SK-N-SH treated with all-trans-retinoic acid at 6 μM for 48 hours (cell line): ENCODE data around the gene SPOCK1.

Experiments used
- ATAC-seq: fragments of 200-7000 bp; cut with Tn5 transposase; 3 replicates; pipeline ENCODE4 v1.9.1; 2020; ENCODE audit warnings: mild to moderate bottlenecking, moderate library complexity
- ARNTL ChIP-seq: fragments of 450-650 bp; formaldehyde crosslinking; IDR thresholded peaks from 2 replicates; pipeline ENCODE4 v1.5.0; 2020; ENCODE audit warnings: low read depth, mild to moderate bottlenecking, moderate library complexity, borderline replicate concordance
- BACH2 ChIP-seq: fragments of 250-450 bp; sonication (Bioruptor Pico); IDR thresholded peaks from 2 replicates; pipeline ENCODE4 v1.9.0; 2021; ENCODE audit warnings: mild to moderate bottlenecking, borderline replicate concordance
- CSDC2 ChIP-seq: fragments of 250-450 bp; sonication (Bioruptor Pico); IDR thresholded peaks from 2 replicates; pipeline ENCODE4 v1.5.0; 2020; ENCODE audit warnings: mild to moderate bottlenecking, moderate library complexity
- ESRRG ChIP-seq: fragments of 250-450 bp; sonication (Bioruptor Pico); IDR thresholded peaks from 2 replicates; pipeline ENCODE4 v1.6.1; 2021; ENCODE audit warnings: mild to moderate bottlenecking
- GLIS3 ChIP-seq: fragments of 250-450 bp; sonication (Bioruptor Pico); IDR thresholded peaks from 2 replicates; pipeline ENCODE4 v1.5.0; 2020; ENCODE audit warnings: mild to moderate bottlenecking, moderate library complexity
- ISL1 ChIP-seq: fragments of 250-450 bp; sonication (Bioruptor Pico); IDR thresholded peaks from 2 replicates; pipeline ENCODE4 v2.1.2; 2022; ENCODE audit warnings: mild to moderate bottlenecking, moderate library complexity
- PPARA ChIP-seq: fragments of 250-450 bp; sonication (Bioruptor Pico); IDR thresholded peaks from 2 replicates; pipeline ENCODE4 v1.5.0; 2020; ENCODE audit warnings: mild to moderate bottlenecking, borderline replicate concordance
- RARB ChIP-seq: fragments of 250-450 bp; sonication (Bioruptor Pico); IDR thresholded peaks from 2 replicates; pipeline ENCODE4 v1.8.0; 2021; ENCODE audit warnings: mild to moderate bottlenecking, moderate library complexity
- SNAI2 ChIP-seq: fragments of 250-450 bp; sonication (Bioruptor Pico); IDR thresholded peaks from 2 replicates; pipeline ENCODE4 v1.5.0; 2020; ENCODE audit warnings: mild to moderate bottlenecking, moderate library complexity
- TCF4 ChIP-seq: fragments of 250-450 bp; sonication (Bioruptor Pico); IDR thresholded peaks from 2 replicates; pipeline ENCODE4 v1.8.0; 2021; ENCODE audit warnings: mild to moderate bottlenecking, moderate library complexity, borderline replicate concordance
- TOX ChIP-seq: fragments of 250-450 bp; sonication (Bioruptor Pico); IDR thresholded peaks from 2 replicates; pipeline ENCODE4 v1.8.0; 2021; ENCODE audit warnings: mild to moderate bottlenecking, moderate library complexity, borderline replicate concordance
- ZC3H10 ChIP-seq: fragments of 250-450 bp; sonication (Bioruptor Pico); IDR thresholded peaks from 2 replicates; pipeline ENCODE4 v1.5.1; 2021; ENCODE audit warnings: mild to moderate bottlenecking, moderate library complexity
- ZFP3 ChIP-seq: fragments of 250-450 bp; sonication (Bioruptor Pico); IDR thresholded peaks from 2 replicates; pipeline ENCODE4 v1.5.0; 2020; ENCODE audit warnings: mild to moderate bottlenecking, moderate library complexity
- ZFP30 ChIP-seq: fragments of 450-650 bp; formaldehyde crosslinking; IDR thresholded peaks from 2 replicates; pipeline ENCODE4 v1.5.0; 2022; ENCODE audit warnings: mild to moderate bottlenecking, moderate library complexity
- ZNF70 ChIP-seq: fragments of 450-650 bp; formaldehyde crosslinking; IDR thresholded peaks from 2 replicates; pipeline ENCODE4 v1.5.0; 2020; ENCODE audit warnings: mild to moderate bottlenecking, moderate library complexity
- ZNF8 ChIP-seq: fragments of 450-650 bp; formaldehyde crosslinking; IDR thresholded peaks from 2 replicates; pipeline ENCODE4 v1.5.0; 2020; ENCODE audit warnings: mild to moderate bottlenecking, moderate library complexity
- TF ChIP-seq, protein P1 (sequence below): fragments of 250-450 bp; sonication (Bioruptor Pico); IDR thresholded peaks from 2 replicates; pipeline ENCODE4 v1.8.0; 2020; ENCODE audit warnings: mild to moderate bottlenecking, moderate library complexity, borderline replicate concordance
- TF ChIP-seq, protein P2 (sequence below): fragments of 250-450 bp; sonication (Bioruptor Pico); IDR thresholded peaks from 2 replicates; pipeline ENCODE4 v1.5.1; 2020; ENCODE audit warnings: low read depth, mild to moderate bottlenecking, moderate library complexity
- TF ChIP-seq, protein P3 (sequence below): fragments of 250-450 bp; sonication (Bioruptor Pico); IDR thresholded peaks from 2 replicates; pipeline ENCODE4 v1.8.0; 2021; ENCODE audit warnings: low read depth, mild to moderate bottlenecking, moderate library complexity, borderline replicate concordance
- TF ChIP-seq, protein P4 (sequence below): fragments of 250-450 bp; sonication (Bioruptor Pico); IDR thresholded peaks from 2 replicates; pipeline ENCODE4 v1.5.1; 2021; ENCODE audit warnings: mild to moderate bottlenecking, moderate library complexity
- TF ChIP-seq, protein P5 (sequence below): fragments of 250-450 bp; sonication (Bioruptor Pico); IDR thresholded peaks from 2 replicates; pipeline ENCODE4 v1.5.0; 2020; ENCODE audit warnings: mild to moderate bottlenecking, moderate library complexity

Gene SPOCK1

DNA sequence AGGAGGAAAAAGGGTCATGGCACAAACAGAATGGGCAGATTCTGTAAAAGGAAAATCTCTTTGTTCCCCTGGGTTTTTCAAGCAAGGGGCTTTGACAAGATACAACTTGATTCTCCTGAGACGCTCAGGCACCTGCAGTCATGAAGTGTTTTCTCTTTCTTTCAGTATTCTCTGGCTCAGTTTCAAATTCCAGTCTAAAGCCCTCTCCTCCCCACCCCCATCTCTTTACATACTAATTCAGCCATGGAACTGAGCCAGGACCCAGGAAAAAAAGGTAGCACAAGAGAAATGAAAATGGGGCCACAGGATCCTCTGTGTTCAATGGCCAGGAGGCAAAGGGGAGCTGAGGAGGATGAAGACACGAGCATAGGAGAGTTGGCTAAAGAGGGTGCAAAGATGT, 408.4 kb downstream of the SPOCK1 start:
- no peak for ATAC-seq

DNA sequence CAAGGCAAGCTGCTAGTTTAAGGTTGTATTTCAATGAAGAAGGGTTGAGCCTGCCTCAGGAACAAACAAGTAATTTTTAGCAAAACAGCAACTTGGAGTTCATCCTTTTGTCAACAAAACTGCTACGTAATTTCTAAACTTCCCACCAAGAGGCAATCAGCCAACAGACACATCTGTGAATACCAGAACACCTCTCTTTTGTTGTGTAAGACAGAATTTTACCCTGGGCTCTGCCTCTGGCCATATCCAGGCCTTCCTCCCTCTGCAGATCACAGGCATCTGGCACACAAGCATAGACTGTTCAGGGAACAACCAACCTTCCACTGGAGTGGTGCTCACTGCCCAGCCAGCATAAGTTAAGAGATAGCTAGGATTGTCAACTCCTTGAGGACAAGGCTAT, 409.0 kb downstream of the SPOCK1 start:
- no peak for ATAC-seq
- TF ChIP-seq ESRRG (CRISPR knock-in tag) (no peak), TOX (no peak), PPARA (no peak), RARB (CRISPR knock-in tag) (no peak), ZNF8 (CRISPR knock-in tag) (no peak), ZFP3 (CRISPR knock-in tag) (no peak), SNAI2 (CRISPR knock-in tag) (no peak), ISL1 (CRISPR knock-in tag) (no peak), ZFP30 (no peak)
- TF ChIP-seq, protein P1, sequence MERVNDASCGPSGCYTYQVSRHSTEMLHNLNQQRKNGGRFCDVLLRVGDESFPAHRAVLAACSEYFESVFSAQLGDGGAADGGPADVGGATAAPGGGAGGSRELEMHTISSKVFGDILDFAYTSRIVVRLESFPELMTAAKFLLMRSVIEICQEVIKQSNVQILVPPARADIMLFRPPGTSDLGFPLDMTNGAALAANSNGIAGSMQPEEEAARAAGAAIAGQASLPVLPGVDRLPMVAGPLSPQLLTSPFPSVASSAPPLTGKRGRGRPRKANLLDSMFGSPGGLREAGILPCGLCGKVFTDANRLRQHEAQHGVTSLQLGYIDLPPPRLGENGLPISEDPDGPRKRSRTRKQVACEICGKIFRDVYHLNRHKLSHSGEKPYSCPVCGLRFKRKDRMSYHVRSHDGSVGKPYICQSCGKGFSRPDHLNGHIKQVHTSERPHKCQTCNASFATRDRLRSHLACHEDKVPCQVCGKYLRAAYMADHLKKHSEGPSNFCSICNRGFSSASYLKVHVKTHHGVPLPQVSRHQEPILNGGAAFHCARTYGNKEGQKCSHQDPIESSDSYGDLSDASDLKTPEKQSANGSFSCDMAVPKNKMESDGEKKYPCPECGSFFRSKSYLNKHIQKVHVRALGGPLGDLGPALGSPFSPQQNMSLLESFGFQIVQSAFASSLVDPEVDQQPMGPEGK (CRISPR knock-in tag): no peak
- TF ChIP-seq, protein P2, sequence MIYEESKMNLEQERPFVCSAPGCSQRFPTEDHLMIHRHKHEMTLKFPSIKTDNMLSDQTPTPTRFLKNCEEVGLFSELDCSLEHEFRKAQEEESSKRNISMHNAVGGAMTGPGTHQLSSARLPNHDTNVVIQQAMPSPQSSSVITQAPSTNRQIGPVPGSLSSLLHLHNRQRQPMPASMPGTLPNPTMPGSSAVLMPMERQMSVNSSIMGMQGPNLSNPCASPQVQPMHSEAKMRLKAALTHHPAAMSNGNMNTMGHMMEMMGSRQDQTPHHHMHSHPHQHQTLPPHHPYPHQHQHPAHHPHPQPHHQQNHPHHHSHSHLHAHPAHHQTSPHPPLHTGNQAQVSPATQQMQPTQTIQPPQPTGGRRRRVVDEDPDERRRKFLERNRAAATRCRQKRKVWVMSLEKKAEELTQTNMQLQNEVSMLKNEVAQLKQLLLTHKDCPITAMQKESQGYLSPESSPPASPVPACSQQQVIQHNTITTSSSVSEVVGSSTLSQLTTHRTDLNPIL (CRISPR knock-in tag): no peak
- TF ChIP-seq, protein P3, sequence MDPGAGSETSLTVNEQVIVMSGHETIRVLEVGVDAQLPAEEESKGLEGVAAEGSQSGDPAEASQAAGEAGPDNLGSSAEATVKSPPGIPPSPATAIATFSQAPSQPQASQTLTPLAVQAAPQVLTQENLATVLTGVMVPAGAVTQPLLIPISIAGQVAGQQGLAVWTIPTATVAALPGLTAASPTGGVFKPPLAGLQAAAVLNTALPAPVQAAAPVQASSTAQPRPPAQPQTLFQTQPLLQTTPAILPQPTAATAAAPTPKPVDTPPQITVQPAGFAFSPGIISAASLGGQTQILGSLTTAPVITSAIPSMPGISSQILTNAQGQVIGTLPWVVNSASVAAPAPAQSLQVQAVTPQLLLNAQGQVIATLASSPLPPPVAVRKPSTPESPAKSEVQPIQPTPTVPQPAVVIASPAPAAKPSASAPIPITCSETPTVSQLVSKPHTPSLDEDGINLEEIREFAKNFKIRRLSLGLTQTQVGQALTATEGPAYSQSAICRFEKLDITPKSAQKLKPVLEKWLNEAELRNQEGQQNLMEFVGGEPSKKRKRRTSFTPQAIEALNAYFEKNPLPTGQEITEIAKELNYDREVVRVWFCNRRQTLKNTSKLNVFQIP: no peak
- TF ChIP-seq, all 23 proteins: peak for 0

More for the DNA sequence above, 408.4 kb downstream of the SPOCK1 start:
- TF ChIP-seq, protein P3: no peak
- TF ChIP-seq GLIS3 (no peak), ESRRG (CRISPR knock-in tag) (no peak), ZC3H10 (CRISPR knock-in tag) (no peak), ARNTL (CRISPR knock-in tag) (no peak), ZNF70 (no peak), PPARA (no peak), RARB (CRISPR knock-in tag) (no peak), ZNF8 (CRISPR knock-in tag) (no peak), BACH2 (CRISPR knock-in tag) (no peak), SNAI2 (CRISPR knock-in tag) (no peak), CSDC2 (CRISPR knock-in tag) (no peak), TOX (no peak)
- TF ChIP-seq, protein P2 (CRISPR knock-in tag): no peak

DNA sequence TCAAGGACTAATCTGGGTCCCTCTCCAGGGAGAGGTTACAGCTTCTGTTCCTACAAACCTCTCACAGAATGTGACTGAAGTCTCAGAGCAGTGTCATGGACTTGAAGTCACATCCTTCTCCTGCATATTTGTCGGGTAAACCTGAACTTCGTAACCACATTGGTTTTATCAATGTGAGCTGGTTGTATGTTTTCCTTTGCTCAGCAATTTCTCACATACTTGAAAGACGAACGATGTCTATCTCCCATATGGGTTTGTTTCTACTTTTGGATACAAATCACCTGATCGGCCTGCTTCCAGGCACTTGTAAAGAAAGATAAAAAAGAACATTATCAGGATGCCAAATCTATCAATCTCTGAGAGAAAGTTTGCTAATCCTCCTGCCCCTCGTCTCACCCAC, 411.0 kb downstream of the SPOCK1 start:
- TF ChIP-seq PPARA (no peak), ESRRG (CRISPR knock-in tag) (no peak)
- no peak for ATAC-seq

DNA sequence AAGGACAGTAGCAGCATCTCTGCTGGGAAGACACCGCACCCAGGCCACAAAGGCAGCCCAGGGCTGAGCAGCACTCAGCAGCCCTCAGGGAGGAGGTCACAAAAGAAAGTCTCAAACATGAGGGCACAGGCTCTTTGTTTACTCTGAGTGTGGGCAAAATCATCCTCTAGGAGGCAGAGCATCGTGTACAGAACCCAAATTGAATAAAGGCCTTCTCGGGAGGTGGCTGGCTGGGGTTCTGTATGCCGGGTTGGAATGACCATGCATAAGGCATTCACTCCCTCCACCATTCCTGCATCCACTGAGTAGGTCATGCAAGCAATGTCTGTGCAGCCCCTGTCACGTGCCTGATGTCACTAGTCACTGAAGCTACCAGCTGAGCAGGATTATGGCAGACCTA, 412.8 kb downstream of the SPOCK1 start:
- no peak for ATAC-seq
- TF ChIP-seq, protein P4, sequence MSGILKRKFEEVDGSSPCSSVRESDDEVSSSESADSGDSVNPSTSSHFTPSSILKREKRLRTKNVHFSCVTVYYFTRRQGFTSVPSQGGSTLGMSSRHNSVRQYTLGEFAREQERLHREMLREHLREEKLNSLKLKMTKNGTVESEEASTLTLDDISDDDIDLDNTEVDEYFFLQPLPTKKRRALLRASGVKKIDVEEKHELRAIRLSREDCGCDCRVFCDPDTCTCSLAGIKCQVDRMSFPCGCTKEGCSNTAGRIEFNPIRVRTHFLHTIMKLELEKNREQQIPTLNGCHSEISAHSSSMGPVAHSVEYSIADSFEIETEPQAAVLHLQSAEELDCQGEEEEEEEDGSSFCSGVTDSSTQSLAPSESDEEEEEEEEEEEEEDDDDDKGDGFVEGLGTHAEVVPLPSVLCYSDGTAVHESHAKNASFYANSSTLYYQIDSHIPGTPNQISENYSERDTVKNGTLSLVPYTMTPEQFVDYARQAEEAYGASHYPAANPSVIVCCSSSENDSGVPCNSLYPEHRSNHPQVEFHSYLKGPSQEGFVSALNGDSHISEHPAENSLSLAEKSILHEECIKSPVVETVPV (CRISPR knock-in tag): no peak
- TF ChIP-seq, protein P2 (CRISPR knock-in tag): no peak
- TF ChIP-seq, protein P5, sequence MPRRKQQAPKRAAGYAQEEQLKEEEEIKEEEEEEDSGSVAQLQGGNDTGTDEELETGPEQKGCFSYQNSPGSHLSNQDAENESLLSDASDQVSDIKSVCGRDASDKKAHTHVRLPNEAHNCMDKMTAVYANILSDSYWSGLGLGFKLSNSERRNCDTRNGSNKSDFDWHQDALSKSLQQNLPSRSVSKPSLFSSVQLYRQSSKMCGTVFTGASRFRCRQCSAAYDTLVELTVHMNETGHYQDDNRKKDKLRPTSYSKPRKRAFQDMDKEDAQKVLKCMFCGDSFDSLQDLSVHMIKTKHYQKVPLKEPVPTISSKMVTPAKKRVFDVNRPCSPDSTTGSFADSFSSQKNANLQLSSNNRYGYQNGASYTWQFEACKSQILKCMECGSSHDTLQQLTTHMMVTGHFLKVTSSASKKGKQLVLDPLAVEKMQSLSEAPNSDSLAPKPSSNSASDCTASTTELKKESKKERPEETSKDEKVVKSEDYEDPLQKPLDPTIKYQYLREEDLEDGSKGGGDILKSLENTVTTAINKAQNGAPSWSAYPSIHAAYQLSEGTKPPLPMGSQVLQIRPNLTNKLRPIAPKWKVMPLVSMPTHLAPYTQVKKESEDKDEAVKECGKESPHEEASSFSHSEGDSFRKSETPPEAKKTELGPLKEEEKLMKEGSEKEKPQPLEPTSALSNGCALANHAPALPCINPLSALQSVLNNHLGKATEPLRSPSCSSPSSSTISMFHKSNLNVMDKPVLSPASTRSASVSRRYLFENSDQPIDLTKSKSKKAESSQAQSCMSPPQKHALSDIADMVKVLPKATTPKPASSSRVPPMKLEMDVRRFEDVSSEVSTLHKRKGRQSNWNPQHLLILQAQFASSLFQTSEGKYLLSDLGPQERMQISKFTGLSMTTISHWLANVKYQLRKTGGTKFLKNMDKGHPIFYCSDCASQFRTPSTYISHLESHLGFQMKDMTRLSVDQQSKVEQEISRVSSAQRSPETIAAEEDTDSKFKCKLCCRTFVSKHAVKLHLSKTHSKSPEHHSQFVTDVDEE (CRISPR knock-in tag): no peak
- TF ChIP-seq PPARA (no peak), TCF4 (CRISPR knock-in tag) (no peak), TOX (no peak), ZFP30 (no peak)
